Iris pigment epithelial cell (primary cell): ENCODE measurements around the gene SPTBN5.

Experiments used
- DNase-seq: peaks from one replicate; pipeline ENCODE4 v3.0.0-alpha.2; 2011; ENCODE audit warnings: low read depth

The SPTBN5 gene

DNA sequence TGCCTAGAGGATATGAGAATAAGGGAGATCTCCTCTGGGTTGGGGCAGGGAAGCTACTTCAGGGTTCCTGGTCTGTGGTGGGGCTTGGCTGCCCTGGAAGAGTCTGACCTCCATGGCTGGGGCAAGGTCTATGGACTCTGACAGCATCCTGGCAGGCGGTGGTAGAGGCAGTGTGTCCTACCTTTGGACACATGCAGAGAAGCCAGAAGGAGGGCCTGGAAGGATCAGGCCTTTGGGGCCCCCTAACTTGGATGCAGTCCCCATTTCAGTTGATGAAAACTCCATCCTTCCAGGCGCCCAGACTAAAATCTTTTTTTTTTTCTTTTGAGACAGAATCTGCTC, 10.4 kb downstream of the SPTBN5 start:
- DNase-seq = no peak

DNA sequence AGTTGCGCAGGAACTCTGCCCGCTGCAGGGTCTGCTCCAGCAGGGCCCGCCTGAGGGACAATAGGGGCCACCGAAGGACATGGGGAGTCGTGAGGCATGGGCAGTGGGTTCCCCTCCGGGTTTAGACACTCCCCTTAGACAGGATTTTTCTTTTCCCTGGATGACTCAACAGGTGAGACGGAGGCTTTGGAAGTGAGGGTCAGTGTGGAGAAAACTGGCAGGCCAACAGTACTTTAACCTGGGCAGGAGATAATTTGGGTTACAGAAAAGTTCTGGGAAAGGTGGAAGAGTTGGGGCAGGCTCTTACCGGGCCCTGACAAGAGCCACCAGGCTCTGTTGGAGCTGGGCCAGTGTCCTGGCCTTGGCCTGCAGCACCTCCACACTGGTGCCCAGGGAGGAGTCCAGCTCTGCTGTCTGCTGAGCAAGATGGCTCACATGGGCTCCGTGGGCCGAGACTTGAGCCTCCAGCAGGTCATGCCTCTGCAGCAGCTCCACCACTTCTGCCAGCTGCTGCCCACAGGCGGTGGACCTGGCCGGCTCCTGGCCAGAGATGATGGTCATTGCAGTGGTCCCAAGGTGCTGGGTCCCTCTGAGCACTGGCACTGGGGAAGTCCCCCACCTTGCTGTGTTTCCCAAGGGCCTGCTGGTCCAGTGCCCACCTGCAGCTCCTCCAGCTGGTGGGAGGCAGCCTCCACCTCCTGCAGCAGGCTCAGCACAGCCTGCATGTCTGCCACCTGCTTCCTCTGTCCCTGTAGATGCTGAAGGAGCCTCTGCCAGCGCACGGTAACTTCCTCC, 11.0 kb downstream of the SPTBN5 start:
- DNase-seq = no peak

DNA sequence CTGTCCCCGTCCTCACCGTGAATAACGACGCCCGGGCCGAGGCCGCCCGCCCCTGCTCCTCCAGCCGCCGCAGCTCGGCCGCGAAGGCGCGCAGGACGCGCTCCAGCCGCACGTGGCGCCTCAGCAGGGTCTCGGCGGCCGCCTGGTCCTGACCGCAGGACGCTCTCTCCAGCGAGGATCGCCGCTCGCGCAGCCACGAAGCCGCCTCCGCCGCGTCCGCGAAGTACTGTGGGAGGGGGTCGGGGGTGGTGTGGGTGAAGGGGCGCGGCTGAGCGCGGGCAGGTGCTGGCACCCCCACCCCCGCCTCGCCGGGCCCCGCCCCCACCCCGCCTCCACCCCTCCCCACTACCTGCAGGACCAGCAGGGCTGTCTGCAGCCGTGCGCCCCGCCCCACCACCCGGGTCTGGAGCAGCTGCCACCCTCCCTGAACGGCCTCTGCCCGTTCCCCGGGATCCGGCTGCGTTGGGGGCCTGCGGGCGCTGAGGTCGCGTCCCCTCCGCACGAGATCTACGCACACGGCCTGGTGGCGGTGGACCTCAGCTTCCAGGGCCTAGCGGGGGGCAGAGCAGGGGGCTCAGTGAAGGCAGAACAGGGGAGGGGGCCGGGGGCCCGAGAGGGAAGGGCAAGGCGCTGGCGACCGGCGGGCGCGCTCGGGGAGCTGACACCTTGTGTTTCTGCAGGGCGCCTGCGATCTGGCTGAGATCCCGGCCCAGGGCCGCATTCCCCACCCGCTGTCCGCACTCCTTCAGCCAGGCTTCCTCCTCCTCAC, 11.7 kb downstream of the SPTBN5 start:
- DNase-seq = peak; percentile 18

DNA sequence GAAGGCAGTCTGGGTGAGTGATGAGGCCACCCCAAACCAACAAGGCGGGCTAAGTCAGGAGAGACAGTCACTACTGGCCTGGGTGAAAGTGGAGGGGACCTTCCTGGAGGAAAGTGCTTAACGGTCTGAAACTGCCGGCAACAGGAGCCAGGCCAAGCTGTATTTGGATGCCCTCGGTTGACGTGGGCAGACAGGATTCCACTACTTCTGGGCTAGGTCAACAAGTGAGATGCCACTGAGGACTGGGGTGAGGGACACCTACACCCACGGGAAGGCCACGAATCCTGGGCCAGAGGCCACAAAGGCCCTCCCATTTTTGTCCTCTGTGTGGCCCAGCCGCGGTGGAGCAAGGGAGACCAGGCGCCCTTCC, 12.3 kb downstream of the SPTBN5 start:
- DNase-seq = no peak

DNA sequence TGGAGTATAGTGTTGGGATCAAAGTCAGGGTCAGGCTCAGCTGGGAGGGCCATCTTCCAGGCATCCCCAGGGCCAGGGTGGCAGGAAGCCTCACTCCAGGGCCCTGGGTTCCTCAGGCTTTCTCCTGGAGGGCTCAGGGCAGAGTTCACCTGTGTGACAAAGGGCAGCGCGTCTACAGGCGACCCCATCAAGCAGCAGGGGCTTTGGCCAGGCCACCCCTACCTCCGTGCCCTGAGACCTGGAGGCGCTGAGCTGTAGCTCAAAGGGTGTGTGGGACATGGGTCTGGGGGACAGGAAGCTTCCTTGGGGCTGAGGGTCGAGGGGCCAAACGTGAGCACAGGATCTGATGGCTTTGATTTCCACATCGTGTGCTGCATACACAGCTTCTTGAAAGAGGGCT, 12.8 kb downstream of the SPTBN5 start:
- DNase-seq = no peak

DNA sequence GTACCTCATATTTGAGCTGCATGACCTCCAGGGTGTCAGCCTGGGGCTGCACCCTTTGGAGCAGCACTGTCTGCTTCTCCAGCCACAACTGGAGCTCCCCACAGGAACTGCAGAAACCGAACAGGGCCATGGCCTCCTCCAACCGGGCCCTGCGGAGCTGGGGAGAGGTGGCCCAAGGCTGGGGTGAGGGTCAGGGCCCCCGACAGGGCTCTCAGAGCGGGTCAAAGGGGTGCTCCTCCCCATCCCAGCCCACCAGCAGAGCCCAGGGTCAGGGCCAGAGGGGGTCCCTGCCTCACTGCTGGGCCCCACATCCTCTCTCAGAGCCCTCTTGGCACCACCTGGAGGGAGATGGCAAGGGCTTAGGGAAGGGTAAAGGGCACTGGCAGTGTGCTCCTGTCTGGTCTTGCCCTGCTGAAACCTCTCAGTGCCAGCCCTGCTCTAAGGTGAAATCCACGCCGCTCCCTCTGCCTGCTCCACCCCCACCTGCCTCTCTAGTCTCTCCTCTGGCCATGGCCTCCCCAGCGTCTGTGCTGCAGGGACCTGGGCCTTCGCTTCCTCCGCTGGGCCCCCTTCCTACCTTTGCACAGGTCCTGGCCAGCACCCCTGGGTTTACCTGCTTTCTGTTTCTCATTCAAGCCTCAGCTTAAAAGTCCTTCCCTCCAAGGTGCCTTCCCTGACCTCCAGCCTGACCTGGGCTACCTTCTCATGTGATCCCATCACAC, 13.5 kb downstream of the SPTBN5 start:
- no peak for DNase-seq

DNA sequence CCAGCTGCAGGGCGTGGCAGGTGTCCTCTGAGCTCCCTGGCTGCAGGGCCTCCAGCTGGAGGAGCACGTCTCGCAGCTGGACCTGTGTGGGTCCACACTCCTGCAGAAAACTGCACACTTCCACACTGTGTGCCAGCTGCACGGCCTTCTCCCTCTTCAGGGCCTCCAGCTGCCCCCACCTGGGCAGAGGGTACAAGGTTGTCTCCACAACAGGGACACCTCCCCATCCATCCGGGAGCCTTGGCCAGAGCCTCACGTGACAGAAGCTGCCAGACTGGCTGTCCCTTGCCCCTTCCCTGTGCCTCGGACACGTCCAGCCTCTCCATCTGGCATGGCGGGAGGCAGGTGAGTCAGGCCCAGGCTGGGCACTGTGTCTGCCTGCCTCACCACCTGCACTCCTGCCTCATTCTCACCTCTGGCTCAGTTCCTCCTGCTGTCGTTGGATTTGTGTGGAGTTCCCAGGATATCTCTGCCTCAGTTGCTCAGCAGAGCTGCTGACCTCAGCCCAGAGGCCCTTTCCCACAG, 14.5 kb downstream of the SPTBN5 start:
- DNase-seq = no peak

DNA sequence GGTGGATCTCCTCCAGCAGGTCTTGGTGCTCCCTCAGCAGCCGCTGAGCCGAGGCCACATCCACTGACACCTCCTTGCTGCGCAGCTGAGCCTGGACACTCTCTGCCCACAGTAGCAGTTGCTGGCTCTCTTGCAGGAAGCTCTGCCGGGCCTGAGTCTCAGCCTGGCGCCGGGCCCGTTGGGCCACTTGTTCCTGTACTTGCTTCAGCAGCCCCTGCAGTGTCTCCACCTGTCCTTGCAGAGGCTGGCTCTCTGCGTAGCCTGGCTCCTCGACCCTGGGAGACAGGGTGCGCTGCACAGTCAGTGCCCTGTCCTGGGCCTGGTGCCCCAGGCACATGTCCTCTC, 15.5 kb downstream of the SPTBN5 start:
- no peak for DNase-seq

DNA sequence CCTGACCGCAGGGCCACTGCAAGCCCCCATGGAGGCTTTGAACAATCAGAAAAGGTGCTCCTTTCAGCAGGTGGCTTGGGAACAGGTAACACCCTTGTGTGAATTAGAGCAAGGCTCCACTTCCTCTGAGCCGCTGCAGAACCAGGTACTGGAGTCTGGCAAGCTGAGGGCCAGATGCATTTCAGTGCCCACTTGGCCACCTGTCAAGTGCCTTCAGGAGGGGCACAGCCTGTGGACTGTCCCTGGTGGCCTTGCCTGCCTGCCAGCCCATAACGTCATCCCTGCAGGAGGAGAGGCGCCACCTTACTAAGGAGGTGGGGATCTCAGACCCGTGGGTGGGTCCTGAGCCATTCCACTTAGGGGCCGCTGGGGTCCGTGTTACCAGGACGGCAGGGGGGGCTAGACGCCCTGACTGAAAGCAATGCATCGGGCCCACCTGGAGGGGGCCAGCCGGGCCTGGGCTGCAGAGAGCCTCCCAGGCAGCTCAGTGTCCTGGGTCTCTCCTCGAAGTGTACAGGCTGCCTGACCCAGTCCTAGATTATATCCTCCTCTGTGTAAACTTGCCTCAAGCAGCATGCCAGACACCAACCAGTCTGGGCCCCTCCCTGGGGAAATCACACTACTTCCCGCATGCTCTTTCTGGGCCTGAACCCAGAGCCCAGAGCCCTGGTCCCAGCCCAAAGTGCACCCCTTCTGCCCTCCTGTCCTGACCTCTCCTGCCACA, 16.1 kb downstream of the SPTBN5 start:
- DNase-seq = no peak

DNA sequence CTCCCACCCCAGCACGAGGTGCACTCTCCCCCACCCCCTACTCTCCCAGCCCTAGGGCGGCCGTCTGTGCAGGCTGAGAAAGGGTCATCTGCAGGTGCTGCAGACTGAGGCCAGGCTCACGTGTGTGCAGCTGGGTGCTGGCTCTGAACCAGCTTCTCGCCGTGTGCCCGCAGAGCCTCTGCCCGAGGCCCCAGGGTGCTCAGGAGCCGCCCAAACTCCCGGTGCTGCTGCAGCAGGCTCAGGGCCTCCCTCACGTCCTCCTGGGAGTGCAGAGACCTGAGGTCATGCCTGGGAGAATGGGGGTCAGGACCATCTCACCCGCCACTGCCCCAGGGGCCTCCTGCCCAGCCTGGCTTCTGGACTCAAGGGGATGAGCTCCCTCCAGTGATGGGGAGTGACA, 17.2 kb downstream of the SPTBN5 start:
- no peak for DNase-seq

DNA sequence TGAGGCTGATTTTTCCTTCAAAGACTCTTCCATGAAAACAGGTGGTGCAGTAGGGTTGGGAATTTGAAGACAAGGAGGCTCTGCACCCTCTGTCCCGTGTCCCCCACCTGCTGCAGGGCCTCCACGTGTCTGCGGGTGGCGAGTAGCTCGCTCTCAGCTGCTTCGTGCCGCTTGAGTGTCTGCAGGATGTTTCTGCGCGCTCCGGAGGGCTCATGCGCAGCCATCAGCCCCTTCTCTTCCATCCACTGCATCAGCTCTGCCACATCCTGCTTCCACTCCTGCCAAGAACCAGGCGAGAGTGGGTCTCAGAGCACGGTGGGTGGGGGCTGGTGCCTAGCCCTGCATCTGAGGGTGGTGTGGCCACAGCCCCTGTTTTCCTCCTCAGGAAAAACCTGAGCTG, 17.8 kb downstream of the SPTBN5 start:
- DNase-seq = no peak

DNA sequence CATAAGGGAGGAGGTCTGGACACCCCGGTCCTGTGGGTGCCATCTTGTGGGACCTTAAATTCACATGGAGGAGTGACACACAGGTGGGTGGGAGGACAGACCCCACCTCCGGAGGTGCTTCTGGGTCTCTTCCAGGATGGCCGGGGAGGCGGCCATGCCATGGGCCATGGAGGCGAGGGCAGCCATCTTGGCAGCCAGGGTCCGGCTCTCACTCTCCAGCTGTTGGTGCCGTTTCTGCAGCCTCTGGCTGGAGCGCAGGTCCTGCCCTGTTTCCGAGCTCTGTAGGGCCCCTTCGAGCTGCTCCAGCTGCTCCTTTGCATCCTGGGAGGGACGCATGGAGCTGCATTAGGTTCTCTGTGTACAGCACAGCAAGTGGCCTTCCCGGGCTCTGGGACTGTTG, 19.1 kb downstream of the SPTBN5 start:
- DNase-seq = no peak

DNA sequence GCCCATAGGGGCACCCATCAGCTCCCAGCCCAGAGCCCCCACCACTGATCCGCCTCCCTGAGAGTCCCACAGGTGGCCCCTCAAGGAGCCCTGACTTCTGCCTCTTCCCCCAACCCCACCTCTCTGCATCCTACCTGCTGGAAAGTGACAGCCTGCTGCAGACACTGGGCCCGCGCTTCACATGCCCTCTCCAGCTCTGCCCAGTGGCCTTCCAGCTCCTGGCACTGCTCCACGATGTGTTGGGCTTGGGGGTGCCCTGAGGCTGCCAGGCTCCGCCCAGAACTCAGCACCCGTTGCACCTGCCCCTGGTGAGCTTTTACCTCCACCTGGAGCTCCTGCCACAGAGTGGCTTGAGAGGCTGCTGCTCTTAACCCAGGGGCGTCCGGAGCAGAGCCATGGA, 20.1 kb downstream of the SPTBN5 start:
- DNase-seq = no peak

DNA sequence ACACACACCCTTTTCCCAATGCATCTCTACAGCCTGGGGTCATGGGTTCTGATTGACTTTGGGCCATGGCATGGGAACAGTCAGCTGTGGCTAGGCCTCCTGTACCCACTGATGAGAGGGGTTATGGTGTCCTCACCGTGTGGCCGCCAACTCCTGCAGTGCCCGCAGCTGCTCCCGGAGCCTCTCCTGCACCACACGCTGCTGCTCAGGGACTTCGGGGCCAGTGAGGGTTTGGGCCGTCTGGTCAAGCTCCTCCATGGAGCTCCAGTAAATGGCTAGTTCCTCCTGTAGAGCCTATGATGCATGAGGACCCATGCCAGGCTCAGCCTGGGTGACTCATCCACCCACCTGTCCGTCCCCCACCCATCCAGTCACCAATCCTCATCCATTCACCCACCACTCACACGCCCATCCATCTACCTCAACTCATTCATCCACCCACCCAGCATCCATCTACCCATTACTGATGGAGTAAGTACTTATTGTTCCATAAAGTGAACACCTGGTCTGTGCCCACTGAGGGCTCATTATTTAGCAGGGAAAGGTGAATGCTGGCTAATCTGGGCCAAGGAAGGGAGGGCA, 21.6 kb downstream of the SPTBN5 start:
- no peak for DNase-seq

DNA sequence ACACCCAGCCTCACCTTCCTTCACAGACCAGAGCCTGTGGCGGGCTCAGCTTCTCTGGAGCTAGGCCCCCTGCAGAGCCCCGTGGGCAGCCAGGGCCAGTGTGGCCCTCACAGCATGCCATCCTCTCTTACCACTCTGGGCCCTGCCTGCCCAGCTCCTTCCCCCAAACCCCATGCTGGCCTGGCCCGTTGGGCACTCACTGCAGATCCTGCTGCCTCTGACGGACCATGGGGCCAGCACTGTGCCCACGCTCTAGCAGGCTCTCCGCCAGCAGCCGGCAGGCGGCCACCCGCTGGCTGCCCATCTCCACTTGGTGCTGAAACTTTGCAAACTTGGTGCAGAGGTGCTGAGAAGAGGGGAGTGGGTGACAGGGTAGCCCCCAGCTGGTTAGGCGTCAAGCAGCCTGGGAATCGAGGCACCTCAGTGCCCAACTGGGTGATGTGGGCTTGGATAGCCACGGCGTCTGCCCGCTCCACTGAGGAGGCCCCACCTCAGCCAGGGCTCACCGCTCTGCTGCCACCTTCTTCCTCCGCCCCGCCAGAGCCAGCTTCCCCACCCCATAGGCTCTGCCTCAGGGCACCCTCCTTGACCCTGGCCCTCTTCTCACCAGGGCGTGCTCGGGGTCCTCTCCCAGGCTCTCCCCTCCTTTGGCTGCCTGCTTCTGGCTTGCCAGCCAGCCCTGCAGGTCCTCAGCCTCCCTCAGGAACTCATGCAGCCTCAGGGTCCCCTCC, 22.5 kb downstream of the SPTBN5 start:
- DNase-seq = no peak

DNA sequence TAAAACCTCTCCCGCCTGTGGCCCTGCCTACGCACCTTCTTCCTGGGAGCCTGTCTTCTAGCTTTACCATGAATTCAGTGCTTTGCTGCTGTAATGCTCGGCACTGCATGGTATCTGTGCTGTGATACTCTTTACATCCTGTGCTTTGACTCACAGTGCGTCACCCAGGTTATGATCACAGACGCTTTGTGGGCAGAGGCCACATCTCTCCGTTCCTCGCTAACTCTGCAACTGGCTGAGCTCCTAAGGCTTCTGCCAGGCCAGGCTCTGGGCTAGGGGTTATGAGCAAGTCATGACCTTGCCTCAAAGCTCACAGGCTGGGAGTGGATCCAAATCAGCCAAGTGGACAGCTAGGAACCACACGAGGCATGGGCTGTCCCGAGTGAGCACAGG, 23.2 kb downstream of the SPTBN5 start:
- DNase-seq = peak; percentile 73

DNA sequence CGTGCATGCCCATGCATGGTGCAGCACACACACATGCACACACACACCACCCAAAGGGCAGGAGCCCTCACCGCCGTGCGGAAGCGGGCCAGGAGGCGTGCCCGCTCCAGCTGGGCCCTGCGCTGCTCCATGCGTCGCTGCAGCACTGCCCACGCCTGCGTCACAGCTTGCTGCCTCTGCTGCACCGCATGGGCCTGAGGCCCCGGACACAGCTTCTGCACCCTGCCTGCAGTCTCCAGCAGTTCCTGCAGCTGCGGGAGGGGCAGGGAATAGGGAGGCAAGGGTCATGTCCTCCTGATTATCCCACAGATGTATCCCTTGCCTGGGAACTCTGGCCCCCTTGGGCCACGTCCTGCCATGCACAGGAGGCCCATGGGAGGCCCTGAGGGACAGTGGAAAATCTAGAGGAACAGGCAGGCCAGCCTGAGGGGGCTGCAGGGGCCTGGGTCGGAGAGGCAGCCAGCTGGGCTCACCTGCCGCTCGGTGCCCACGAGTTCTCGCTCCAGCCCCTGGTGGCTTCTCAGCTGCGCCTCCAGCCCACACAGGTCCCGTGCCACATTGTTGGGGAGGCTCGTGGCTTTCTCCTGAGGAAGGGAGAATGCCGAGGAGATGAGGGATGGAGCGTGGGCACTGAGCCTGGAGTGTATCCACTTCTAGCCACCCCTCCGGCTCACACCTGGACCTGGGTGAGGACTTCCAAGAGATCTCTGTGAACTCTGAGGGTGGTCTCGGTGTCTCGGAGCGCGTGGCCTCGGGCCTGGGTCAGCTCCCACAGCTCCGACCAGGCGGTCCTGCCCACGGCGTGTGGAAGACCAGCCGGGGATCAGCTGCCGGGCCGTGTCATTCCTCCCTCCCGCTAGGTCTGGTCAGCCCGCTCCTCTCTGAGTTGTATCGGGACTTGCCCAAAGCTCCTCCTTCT, 23.8 kb downstream of the SPTBN5 start:
- DNase-seq = no peak

DNA sequence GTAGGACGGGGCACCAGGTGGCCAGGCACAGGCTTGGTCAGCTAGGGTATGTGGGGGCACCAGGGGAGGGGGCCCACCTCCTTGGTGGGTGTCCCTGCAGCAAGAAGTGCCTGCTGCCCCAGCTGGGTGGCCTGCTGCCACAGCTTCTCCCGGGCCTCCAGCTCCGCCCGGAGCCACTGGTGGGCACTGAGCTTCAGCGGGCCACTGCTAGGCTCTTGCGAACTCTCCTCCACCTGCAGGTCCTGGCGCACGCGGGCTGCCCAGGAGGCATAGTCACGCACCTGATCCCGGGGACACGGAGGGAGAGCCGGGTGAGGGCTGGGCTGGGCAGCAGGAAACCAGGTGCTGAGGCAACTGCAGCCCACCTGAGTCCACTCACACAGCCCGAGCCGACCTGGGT, 25.5 kb downstream of the SPTBN5 start:
- no peak for DNase-seq

DNA sequence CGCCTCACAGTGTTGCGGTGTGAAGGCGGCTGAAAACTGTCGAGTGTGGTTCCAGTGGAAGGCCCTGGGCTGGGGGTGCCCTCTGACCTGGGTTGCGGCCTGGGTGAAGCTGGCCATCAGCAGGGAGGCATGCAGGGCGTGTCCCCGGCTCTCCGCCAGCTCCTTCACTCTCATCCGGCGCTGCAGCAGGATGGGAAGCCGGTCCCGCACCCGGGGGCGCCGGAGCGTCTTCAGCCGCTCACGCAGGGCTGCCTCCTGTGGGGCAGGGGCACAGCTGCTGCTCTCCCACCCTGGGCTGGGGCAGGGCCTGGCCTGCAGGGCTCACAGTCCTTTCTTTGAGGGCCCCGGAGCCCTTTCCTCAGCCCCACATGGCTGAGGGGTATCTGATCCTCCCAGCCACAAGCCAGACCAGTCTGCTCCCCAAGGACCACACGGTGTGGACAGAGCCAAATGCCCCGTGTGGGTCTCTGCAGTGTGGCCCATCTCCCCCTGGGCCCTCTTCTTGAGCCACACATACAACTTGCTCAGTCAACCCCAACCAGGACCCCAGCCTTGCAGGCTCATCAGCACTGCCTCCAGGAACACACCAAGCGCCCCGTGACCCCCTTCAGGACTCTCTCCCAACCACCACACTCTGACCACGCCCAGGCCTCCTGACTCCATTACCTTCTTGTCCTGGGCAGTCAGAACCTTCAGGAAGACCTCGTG, 26.8 kb downstream of the SPTBN5 start:
- DNase-seq = no peak
